Psoas muscle (tissue), 8 donors: Measurements from ENCODE around the gene LNP1. TPM values are rescaled to one million over a fixed set of nuclear protein-coding genes. Genes with fewer than 3 reads are reported as not detected.

ENCODE experiments used
- ATAC-seq, 4 donors: fragments of 200-7000 bp; cut with Tn5 transposase; one replicate each; pipeline ENCODE4 v1.9.1; 2020; ENCODE audit warnings: moderate library complexity in 3 of 4, mild to moderate bottlenecking in 2 of 4
- DNase-seq, 2 donors: peaks; one replicate each; pipeline ENCODE4 v3.0.0-alpha.2; 2020
- H3K27ac ChIP-seq: fragments of 200-600 bp; one replicate; pipeline ENCODE4 v1.8.0; 2022
- H3K27me3 ChIP-seq, 3 donors: fragments of 200-600 bp in 1 of 3; one replicate each; pipeline versions ENCODE4 v1.6.1 to v1.8.0; 2013 to 2022; ENCODE audit warnings: low read length in 2 of 3, mild to moderate bottlenecking in 2 of 3, moderate library complexity in 1 of 3; ENCODE audit not compliant: insufficient read depth in 3 of 3
- H3K36me3 ChIP-seq, 2 donors: fragments of 200-600 bp in 1 of 2; one replicate each; pipeline versions ENCODE4 v1.6.1 to v1.8.0; 2013 to 2022; ENCODE audit warnings: low read depth in 1 of 2, mild to moderate bottlenecking in 1 of 2, moderate library complexity in 1 of 2; ENCODE audit not compliant: insufficient read depth in 1 of 2
- H3K4me1 ChIP-seq: fragments of 200-600 bp; one replicate; pipeline ENCODE4 v1.8.0; 2022
- H3K4me3 ChIP-seq: fragments of 200-600 bp; one replicate; pipeline ENCODE4 v1.8.0; 2022; ENCODE audit warnings: mild to moderate bottlenecking
- H3K9me3 ChIP-seq: fragments of 200-600 bp; one replicate; pipeline ENCODE4 v1.8.0; 2022
- WGBS, 3 donors: extraction: QIAGEN DNeasy Blood & Tissue Kit; methylation state at CpG; one replicate each; pipeline versions ENCODE4 v1.1.6 to v1.1.7; 2013; 5-methylcytosine and 5-hydroxymethylcytosine counted together
- intact Hi-C, 2 donors: fragments of 100-400 bp; cut with DNase I; formaldehyde crosslinking; loops; one replicate each; pipeline versions ENCODE4 v1.11.0 to v1.14.2; 2022
- polyA plus RNA-seq, 3 donors: library from polyadenylated mRNA; stranded (reverse); fragments of 200-250 nt; gene quantifications; one replicate each; pipeline ENCODE4 v1.2.3, GENCODE V29; 2013
- total RNA-seq, 4 donors: library from RNA; stranded (reverse); fragmentation: NEBNext Ultra II Directional in 2 of 4; extraction: Animal tissue kit (Norgen Biotek cat#: 25700) in 2 of 4; gene quantifications; one replicate each; pipeline versions ENCODE4 v1.2.1 to v1.2.4, GENCODE V29; 2021 to 2023
- TF ChIP-seq, protein P1 (sequence below): fragments of 200-600 bp; IDR thresholded peaks from one replicate; pipeline ENCODE4 v1.8.0; 2022; ENCODE audit warnings: antibody characterized with exemption
- donor health status: healthy with polysubstance abuse.
- donor health status: DM: no; HTN: no; CAD: no; lungs with moderate emphysema.
- donor health status: Bipolar disorder and iron deficiency.
- donor health status: healthy.
- donor health status: DM: yes; HTN: yes; CAD: no.
- donor health status: DM: no; HTN: no; CAD: no.
- donor health status: DM: no; HTN: no; CAD: no.
- donor health status: DM: yes; HTN: yes; CAD: no.

The LNP1 gene
- total and polyA plus RNA-seq, 7 donors: 0.96 to 5.1 (median 1.7) TPM

DNA sequence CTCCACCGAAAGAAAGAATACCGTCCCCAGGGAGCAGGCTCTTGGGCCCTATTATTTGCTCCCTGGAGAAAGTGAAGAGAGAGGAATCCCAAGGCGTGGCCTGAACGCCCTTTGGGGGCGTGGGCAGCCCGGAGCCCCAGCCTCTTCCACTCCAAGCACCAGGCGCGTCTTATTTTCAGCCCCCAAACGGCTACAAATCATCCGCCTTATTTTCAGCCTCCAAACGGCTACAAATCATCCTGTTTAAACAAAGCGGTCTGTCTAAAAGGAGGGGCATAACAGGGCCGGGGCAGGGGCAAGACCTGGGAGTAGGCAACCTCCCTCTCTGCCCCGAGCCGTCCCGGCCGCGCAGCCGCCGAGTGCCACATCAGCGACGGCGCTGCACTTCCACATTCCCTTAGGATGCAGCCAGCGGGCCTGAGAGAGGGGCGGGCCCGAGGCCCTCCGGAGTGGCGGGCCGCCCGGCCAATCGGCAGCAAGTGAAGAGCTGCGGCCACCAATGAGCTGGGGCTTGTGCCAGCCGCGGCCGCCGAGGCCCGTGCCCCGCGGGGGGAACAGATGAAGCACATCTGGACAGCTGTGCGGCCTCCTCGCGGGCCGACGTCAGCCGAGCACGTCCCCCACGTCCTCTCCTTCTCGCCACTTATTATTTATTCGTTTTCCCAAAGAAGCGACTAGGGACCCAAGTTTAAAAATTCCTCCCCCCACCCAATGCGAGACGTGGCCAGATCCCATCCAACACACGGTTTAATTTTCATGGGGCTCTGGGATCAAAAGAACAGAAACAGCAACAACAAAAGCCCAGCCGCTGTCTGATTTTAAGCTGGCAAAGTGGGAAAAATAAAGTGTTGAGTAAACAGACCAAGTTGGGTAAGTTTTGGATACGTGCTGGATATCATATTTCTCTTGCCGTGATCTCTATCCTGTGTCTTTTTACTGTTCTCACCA, 91.0 kb downstream of the LNP1 start, which contains the start of gene TMEM45A:
Gene TMEM45A (plus strand): TSS at position 561 of the 948 bp plus-strand sequence. CDS start 62,593 bp downstream, outside the sequence.
- ATAC-seq (peak; percentile 100), DNase-seq (peak; percentile 97)
- Histone ChIP-seq H3K27me3 (no peaks in the 10 kb centered on the region), H3K4me3 (peak within 1 kb of the TSS; percentile 69), H3K9me3 (no peaks in the 10 kb centered on the region), H3K4me1 (no peaks in the 10 kb centered on the region), H3K27ac (peak within 1 kb of the TSS; percentile 25), H3K36me3 (no peaks in the 10 kb centered on the region)
- 0 to 1% (median 1%) methylated on average over 52 to 56 of the region's 56 CpGs for WGBS, 3 donors
- intact Hi-C loops: no loop called here
- TF ChIP-seq, protein P1, sequence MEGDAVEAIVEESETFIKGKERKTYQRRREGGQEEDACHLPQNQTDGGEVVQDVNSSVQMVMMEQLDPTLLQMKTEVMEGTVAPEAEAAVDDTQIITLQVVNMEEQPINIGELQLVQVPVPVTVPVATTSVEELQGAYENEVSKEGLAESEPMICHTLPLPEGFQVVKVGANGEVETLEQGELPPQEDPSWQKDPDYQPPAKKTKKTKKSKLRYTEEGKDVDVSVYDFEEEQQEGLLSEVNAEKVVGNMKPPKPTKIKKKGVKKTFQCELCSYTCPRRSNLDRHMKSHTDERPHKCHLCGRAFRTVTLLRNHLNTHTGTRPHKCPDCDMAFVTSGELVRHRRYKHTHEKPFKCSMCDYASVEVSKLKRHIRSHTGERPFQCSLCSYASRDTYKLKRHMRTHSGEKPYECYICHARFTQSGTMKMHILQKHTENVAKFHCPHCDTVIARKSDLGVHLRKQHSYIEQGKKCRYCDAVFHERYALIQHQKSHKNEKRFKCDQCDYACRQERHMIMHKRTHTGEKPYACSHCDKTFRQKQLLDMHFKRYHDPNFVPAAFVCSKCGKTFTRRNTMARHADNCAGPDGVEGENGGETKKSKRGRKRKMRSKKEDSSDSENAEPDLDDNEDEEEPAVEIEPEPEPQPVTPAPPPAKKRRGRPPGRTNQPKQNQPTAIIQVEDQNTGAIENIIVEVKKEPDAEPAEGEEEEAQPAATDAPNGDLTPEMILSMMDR: no peak

DNA sequence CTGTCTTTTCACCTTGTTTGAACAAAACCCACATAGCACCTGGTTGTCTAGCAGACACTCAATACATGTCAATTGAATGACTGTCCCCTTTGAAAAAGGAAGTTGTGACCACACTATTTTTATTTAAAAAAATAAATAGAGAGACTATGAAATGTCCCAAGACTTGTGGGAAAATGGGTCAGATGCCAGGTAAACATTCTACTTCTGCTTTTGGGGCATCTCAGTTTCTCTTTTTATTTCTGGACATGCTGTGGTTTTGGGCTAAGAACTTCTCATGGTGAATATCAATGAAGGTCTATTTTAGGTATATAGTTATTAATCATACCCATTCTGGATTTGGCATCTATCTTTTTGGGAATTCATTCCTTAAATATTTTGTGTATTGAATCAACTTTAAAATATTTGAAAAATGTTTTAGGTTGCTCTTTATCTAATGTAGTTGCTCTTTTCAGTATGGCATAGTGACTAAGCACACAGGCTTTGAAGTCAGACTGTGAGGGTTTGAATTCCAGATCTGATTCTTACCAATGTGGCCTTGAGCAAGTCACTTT, 95.4 kb downstream of the LNP1 start:
- TF ChIP-seq, protein P1: no peak
- no peaks in the 10 kb centered on the region for H3K27me3 ChIP-seq
- intact Hi-C loops: loop anchor here in 1 of 2 donors (1.0 kb wide), 1 partner anchor 29 kb away; no protein-coding TSS in a partner anchor
- H3K36me3 ChIP-seq: no peaks in the 10 kb centered on the region
- H3K4me1 ChIP-seq: no peaks in the 10 kb centered on the region
- no peak for DNase-seq
- no peak for ATAC-seq
- no peaks in the 10 kb centered on the region for H3K9me3 ChIP-seq
- no peak overlapping the region for H3K4me3 ChIP-seq
- H3K27ac ChIP-seq: no peak overlapping the region

DNA sequence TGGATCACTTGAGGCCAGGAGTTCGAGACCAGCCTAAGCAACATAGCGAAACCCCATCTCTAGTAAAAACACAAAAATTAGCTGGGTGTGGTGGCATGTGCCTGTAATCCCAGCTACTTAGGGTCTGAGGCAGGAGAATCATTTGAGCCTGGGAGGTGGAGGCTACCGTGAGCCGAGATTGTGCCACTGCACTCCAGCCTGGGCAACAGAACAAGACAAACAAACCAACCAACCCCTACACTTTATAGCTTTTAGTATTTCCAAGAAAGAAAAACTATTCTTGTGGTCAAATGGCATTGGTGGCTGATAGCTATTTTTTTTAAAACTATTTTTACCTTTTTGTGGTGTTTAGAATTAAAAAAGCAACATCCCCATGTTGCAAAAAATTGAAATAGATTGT, 98.3 kb downstream of the LNP1 start:
- WGBS, 3 donors: 96 to 97% (median 97%) methylated on average over 4 of the region's 4 CpGs
- Histone ChIP-seq H3K27me3 (peaks cover 0 to 2% (median 0%) of the 10 kb centered on the region in 3 donors), H3K9me3 (no peaks in the 10 kb centered on the region), H3K36me3 (no peaks in the 10 kb centered on the region), H3K4me3 (no peak overlapping the region), H3K4me1 (no peaks in the 10 kb centered on the region), H3K27ac (no peak overlapping the region)
- ATAC-seq (no peak), DNase-seq (no peak)
- intact Hi-C loops: no loop called here
- TF ChIP-seq, protein P1: no peak

DNA sequence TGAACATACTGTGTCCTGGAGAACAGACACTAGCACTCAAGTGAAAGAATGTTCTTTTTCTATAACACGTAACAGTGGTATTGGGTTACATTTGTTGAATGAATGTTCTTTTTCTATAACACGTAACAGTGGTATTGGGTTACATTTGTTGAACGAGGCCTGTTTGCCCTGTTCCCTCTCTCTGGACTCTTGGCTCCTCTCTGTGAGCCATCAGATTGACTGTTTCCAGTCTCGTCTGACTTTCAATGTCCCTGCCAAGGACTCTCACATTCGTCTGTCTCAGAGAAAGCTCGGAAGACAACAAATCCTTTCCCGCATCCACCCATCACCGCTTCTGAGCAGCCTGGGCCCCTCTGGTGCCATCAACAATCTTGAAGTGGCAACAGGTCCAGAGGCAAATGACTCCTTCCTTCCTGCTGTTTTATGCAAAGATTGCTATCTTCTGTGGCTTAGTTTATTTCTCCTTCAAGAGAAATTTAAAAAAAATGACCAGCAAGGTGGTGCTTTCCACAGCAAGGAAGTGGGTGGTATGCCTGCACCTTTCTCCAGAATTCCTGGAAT, 99.1 kb downstream of the LNP1 start:
- Histone ChIP-seq H3K27me3 (peaks cover 0 to 2% (median 0%) of the 10 kb centered on the region in 3 donors), H3K4me3 (no peak overlapping the region), H3K9me3 (no peaks in the 10 kb centered on the region), H3K4me1 (no peaks in the 10 kb centered on the region), H3K27ac (no peak overlapping the region), H3K36me3 (no peaks in the 10 kb centered on the region)
- ATAC-seq (no peak), DNase-seq (no peak)
- 72 to 76% (median 74%) methylated on average over 8 of the region's 8 CpGs for WGBS, 3 donors
- TF ChIP-seq, protein P1: no peak
- intact Hi-C loops: no loop called here
